GM18520 (cell line): ENCODE measurements around the gene CFHR1.
"Not testable (repeated sequence)": the region's sequence is repeated elsewhere in the genome, so short reads cannot be mapped to it uniquely, and the experiment has no call there.

Experiments used
- ATAC-seq: cut with Tn5 transposase; IDR thresholded peaks from one replicate; pipeline ENCODE4 v1.9.1; 2021; ENCODE audit not compliant: unreplicated experiment

The CFHR1 gene

GRCh38 chr1:196819531-196819930 lies at the start of gene CFHR1:
Gene CFHR1, plus strand, starts transcription at chr1:196819731. Its CDS starts 114 bp downstream, at chr1:196819845.
- ATAC-seq = not testable (repeated sequence)

- not testable (repeated sequence) for ATAC-seq
Observed at GRCh38 chr1:196769823-196770222, 49.7 kb upstream of the CFHR1 start.

GRCh38 chr1:196773713-196774112 lies 45.8 kb upstream of the CFHR1 start:
- no peak for ATAC-seq

- ATAC-seq = no peak
Observed at GRCh38 chr1:196774175-196774574, 45.4 kb upstream of the CFHR1 start.

GRCh38 chr1:196774603-196775002 lies 44.9 kb upstream of the CFHR1 start, which contains the start of gene CFHR3:
Gene CFHR3, plus strand, starts transcription at chr1:196774840. Its CDS starts 47 bp downstream, at chr1:196774887.
- ATAC-seq = peak; percentile 99

- no peak for ATAC-seq
Observed at GRCh38 chr1:196777603-196778002, 41.9 kb upstream of the CFHR1 start.

- ATAC-seq = no peak
Observed at GRCh38 chr1:196779093-196779492, 40.4 kb upstream of the CFHR1 start.

GRCh38 chr1:196791252-196791651 lies 28.3 kb upstream of the CFHR1 start:
- ATAC-seq = not testable (repeated sequence)

GRCh38 chr1:196794103-196794502 lies 25.4 kb upstream of the CFHR1 start:
- ATAC-seq = not testable (repeated sequence)

- no peak for ATAC-seq
Observed at GRCh38 chr1:196797891-196798290, 21.6 kb upstream of the CFHR1 start.

GRCh38 chr1:196801920-196802319 lies 17.6 kb upstream of the CFHR1 start:
- ATAC-seq = not testable (repeated sequence)

GRCh38 chr1:196808529-196809235 lies 10.8 kb upstream of the CFHR1 start:
- no peak for ATAC-seq

- ATAC-seq = not testable (repeated sequence)
Observed at GRCh38 chr1:196817442-196817841, 2.1 kb upstream of the CFHR1 start.

- not testable (repeated sequence) for ATAC-seq
Observed at GRCh38 chr1:196827860-196828259, 8.3 kb downstream of the CFHR1 start.

GRCh38 chr1:196849613-196850492 lies 30.3 kb downstream of the CFHR1 start:
- ATAC-seq = not testable (repeated sequence)

GRCh38 chr1:196856053-196856452 lies 36.5 kb downstream of the CFHR1 start:
- ATAC-seq = no peak

GRCh38 chr1:196857188-196857587 lies 37.7 kb downstream of the CFHR1 start:
- ATAC-seq = no peak

- no peak for ATAC-seq
Observed at GRCh38 chr1:196858811-196859210, 39.3 kb downstream of the CFHR1 start.

GRCh38 chr1:196860323-196860884 lies 40.9 kb downstream of the CFHR1 start:
- ATAC-seq = no peak

GRCh38 chr1:196861429-196861828 lies 41.9 kb downstream of the CFHR1 start:
- ATAC-seq = no peak

- no peak for ATAC-seq
Observed at GRCh38 chr1:196866974-196867373, 47.4 kb downstream of the CFHR1 start.

- no peak for ATAC-seq
Observed at GRCh38 chr1:196873385-196873784, 53.9 kb downstream of the CFHR1 start.
